Lower lobe of right lung (tissue), 2 donors: ENCODE measurements around the gene RASA2. TPM values are rescaled to one million over a fixed set of nuclear protein-coding genes. Genes with fewer than 3 reads are reported as not detected.

Experiments
- ATAC-seq, 2 donors: fragments of 200-7000 bp; cut with Tn5 transposase; one replicate each; pipeline ENCODE4 v1.9.1; 2020 to 2022; ENCODE audit warnings: mild to moderate bottlenecking in 2 of 2, moderate library complexity in 2 of 2
- DNase-seq: peaks from one replicate; pipeline ENCODE4 v3.0.0-alpha.2; 2020
- H3K27ac ChIP-seq: fragments of 200-600 bp; one replicate; pipeline ENCODE4 v1.8.0; 2022
- H3K27me3 ChIP-seq: fragments of 200-600 bp; one replicate; pipeline ENCODE4 v1.8.0; 2022; ENCODE audit warnings: low read depth
- H3K36me3 ChIP-seq: fragments of 200-600 bp; one replicate; pipeline ENCODE4 v1.8.0; 2022; ENCODE audit warnings: mild to moderate bottlenecking
- H3K4me1 ChIP-seq: fragments of 200-600 bp; one replicate; pipeline ENCODE4 v1.8.0; 2022
- H3K4me3 ChIP-seq: fragments of 200-600 bp; one replicate; pipeline ENCODE4 v1.8.0; 2022; ENCODE audit warnings: mild to moderate bottlenecking
- H3K9me3 ChIP-seq: fragments of 200-600 bp; one replicate; pipeline ENCODE4 v1.8.0; 2022
- CTCF ChIP-seq: fragments of 200-600 bp; IDR thresholded peaks from one replicate; pipeline ENCODE4 v1.8.0; 2022; ENCODE audit warnings: antibody characterized with exemption, mild to moderate bottlenecking
- intact Hi-C: fragments of 100-400 bp; cut with DNase I; formaldehyde crosslinking; loops from one replicate; pipeline ENCODE4 v1.11.0; 2022
- total RNA-seq: library from RNA; stranded (reverse); fragmentation: NEBNext Ultra II Directional; extraction: Animal tissue kit (Norgen Biotek cat#: 25700); gene quantifications from one replicate; pipeline ENCODE4 v1.2.1, GENCODE V29; 2021
- donor health status: DM: no; HTN: yes; CAD: no; lungs with severe emphysema.

RASA2 gene
- total RNA-seq, 1 donor from 2014 or later = 21.5 TPM

DNA sequence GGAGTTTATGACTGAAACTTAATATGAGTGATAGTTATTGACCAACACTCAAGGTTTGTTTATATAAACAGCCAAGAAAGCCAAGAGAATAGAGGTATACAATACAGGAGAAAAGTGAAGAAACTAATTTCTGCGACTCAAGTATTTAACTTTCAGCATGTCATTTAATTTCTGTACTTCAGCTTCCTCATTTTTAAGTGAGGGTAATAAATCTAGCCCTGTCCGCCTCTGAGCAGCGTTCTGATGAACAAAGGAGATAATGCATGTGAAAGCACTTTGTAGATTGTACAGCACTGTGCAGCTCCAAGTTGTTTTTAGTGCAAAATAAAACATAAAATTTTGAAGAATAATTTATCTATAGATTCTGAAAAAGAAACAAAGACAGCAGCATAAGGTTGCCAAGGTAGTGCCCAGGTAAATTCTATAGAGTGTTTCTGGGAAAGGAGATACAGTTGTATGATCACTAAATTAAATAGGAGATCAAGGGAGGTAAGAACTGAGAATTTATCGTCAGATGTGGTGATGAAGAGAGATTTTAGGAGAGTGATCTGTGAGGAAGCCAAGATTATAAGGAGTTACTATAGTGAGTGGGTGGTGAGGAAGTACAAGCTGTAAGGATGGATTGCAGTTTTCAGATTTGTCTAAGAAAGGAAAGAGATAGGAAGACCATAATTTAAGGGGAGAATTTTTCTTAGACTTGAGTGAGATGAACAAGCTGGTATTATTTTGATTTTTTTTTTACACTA lies 71.3 kb downstream of the RASA2 start:
- no peak overlapping the region for H3K27ac ChIP-seq
- peaks cover 7% of the 10 kb centered on the region for H3K4me1 ChIP-seq
- ATAC-seq = no peak
- intact Hi-C loops = no loop called here
- no peak for TF ChIP-seq CTCF
- no peaks in the 10 kb centered on the region for H3K27me3 ChIP-seq
- peaks cover 54% of the 10 kb centered on the region for H3K36me3 ChIP-seq
- no peak for DNase-seq
- H3K4me3 ChIP-seq = no peak overlapping the region
- H3K9me3 ChIP-seq = no peaks in the 10 kb centered on the region

DNA sequence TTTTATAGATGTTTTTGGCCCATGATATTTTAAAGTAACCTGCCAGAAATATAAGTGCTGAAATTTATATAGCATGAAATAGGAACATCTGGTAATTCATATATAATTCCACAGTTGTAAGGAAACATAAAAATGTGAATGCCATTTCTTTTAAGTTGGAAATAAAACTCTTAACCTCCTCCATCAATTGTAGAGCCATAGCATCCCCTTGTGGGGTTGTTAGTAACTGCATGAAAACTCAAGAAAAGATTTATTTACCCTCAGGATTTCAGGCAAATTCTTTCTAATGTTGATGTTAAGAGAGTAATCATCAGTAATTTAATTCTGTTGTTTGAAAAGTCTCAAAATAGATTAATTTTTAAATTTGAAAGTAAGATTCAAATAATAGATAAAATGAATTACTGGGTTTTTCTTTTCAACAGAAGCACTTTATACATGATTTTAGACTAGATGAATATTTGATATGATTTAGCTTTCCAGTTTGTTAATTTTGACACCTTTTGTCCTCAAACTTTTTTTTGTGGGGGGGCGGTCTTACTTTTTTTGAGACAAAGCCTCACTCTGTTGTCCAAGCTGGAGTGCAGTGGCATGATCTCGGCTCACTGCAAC lies 74.7 kb downstream of the RASA2 start:
- H3K4me3 ChIP-seq = no peak overlapping the region
- no peak overlapping the region for H3K27ac ChIP-seq
- H3K9me3 ChIP-seq = no peaks in the 10 kb centered on the region
- peaks cover 52% of the 10 kb centered on the region for H3K36me3 ChIP-seq
- DNase-seq (no peak), ATAC-seq (peak; percentile 54 to 67)
- intact Hi-C loops = loop anchor here (5.0 kb wide), 2 partner anchors 89 to 104 kb away; no protein-coding TSS in a partner anchor
- no peaks in the 10 kb centered on the region for H3K27me3 ChIP-seq
- TF ChIP-seq CTCF = peak; percentile 88
- H3K4me1 ChIP-seq = no peaks in the 10 kb centered on the region

GRCh38 chr3:141564241-141564640 lies 77.4 kb downstream of the RASA2 start:
- Histone ChIP-seq H3K36me3 (peaks cover 36% of the 10 kb centered on the region), H3K4me1 (no peaks in the 10 kb centered on the region), H3K27me3 (no peaks in the 10 kb centered on the region), H3K27ac (no peak overlapping the region), H3K4me3 (no peak overlapping the region), H3K9me3 (no peaks in the 10 kb centered on the region)
- ATAC-seq = no peak
- no peak for TF ChIP-seq CTCF
- intact Hi-C loops = loop anchor here (5.0 kb wide), 2 partner anchors 92 to 107 kb away; no protein-coding TSS in a partner anchor
- DNase-seq = no peak

- no peak for TF ChIP-seq CTCF
- no peak for ATAC-seq
- no peaks in the 10 kb centered on the region for H3K4me1 ChIP-seq
- no peaks in the 10 kb centered on the region for H3K27me3 ChIP-seq
- peaks cover 65% of the 10 kb centered on the region for H3K36me3 ChIP-seq
- H3K4me3 ChIP-seq = no peak overlapping the region
- no peaks in the 10 kb centered on the region for H3K9me3 ChIP-seq
- no peak for DNase-seq
- no peak overlapping the region for H3K27ac ChIP-seq
- intact Hi-C loops = no loop called here
Observed at GRCh38 chr3:141570068-141570467, 83.2 kb downstream of the RASA2 start.

GRCh38 chr3:141575879-141576743 lies 89.3 kb downstream of the RASA2 start:
- Histone ChIP-seq H3K9me3 (no peaks in the 10 kb centered on the region), H3K4me3 (no peak overlapping the region), H3K27me3 (no peaks in the 10 kb centered on the region), H3K36me3 (peaks cover 88% of the 10 kb centered on the region), H3K27ac (no peak overlapping the region), H3K4me1 (peaks cover 6% of the 10 kb centered on the region)
- peak in 1 of 2 donors; percentile 68 for ATAC-seq
- TF ChIP-seq CTCF = peak; percentile 50
- intact Hi-C loops = no loop called here
- no peak for DNase-seq
